Vagina (tissue), 2 donors: ENCODE results near the gene FBP1.

Experiments
- POLR2A ChIP-seq, 2 donors: fragments of 450-650 bp; IDR thresholded peaks; one replicate each; pipeline ENCODE4 v1.6.1; 2017; ENCODE audit warnings: antibody characterized with exemption in 2 of 2, mild to moderate bottlenecking in 2 of 2, moderate library complexity in 2 of 2
- TF ChIP-seq, protein P1 (sequence below), 3 experiments: fragments of 450-650 bp in 2 of 3; fragments of 200-600 bp in 1 of 3; sonication (generic) in 1 of 3; IDR thresholded peaks; one replicate each; pipeline ENCODE4 v1.5.1; 2017 to 2019; ENCODE audit warnings: antibody characterized with exemption in 3 of 3, mild to moderate bottlenecking in 2 of 3, moderate library complexity in 2 of 3

DNA sequence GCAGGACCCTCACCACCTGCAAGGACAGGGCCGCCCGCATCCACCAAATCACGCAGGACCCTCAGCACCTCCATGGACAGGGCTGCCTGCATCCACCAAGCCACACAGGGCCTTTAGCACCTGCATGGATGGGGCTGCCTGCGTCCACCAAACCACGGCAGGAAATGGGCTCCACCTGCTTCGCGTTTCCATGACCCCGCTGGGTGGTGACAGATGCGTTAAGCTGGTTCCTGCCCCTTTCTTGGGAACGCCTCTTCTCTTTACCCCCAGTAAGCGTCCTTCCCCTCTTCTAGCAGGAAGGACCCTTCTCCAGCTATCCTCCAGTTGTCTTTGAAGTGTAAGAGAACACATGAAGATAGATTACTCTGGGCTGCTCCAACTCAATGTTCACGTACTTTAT lies 13.5 kb downstream of the FBP1 start:
- TF ChIP-seq, protein P1, sequence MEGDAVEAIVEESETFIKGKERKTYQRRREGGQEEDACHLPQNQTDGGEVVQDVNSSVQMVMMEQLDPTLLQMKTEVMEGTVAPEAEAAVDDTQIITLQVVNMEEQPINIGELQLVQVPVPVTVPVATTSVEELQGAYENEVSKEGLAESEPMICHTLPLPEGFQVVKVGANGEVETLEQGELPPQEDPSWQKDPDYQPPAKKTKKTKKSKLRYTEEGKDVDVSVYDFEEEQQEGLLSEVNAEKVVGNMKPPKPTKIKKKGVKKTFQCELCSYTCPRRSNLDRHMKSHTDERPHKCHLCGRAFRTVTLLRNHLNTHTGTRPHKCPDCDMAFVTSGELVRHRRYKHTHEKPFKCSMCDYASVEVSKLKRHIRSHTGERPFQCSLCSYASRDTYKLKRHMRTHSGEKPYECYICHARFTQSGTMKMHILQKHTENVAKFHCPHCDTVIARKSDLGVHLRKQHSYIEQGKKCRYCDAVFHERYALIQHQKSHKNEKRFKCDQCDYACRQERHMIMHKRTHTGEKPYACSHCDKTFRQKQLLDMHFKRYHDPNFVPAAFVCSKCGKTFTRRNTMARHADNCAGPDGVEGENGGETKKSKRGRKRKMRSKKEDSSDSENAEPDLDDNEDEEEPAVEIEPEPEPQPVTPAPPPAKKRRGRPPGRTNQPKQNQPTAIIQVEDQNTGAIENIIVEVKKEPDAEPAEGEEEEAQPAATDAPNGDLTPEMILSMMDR (IDR thresholded peaks at IDR 0.05), result no peak
- TF ChIP-seq POLR2A (IDR thresholded peaks at IDR 0.05), result no peak
